H1 (cell line): ENCODE results near the gene PPP1R27. TPM values are rescaled to one million over a fixed set of nuclear protein-coding genes. Genes with fewer than 3 reads are reported as not detected.

Source experiments
- CTCF ChIA-PET: fragments of 300-600 bp; sonication (Branson Sonifier 250); formaldehyde crosslinking; loops from one replicate; lab custom pipeline; 2021; ENCODE audit not compliant: partially characterized antibody; lab: Charles Lee
- POLR2A ChIA-PET: fragments of 300-600 bp; sonication (Branson Sonifier 250); formaldehyde crosslinking; loops from one replicate; lab custom pipeline; 2021; ENCODE audit warnings: inconsistent platforms; ENCODE audit not compliant: partially characterized antibody; lab: Charles Lee
- DNase-seq, 2 experiments: peaks; one replicate each; pipeline versions ENCODE4 v3.0.0 to v3.0.0-alpha.2; 2010 to 2022; ENCODE audit warnings: low spot score in 2 of 2, low read depth in 1 of 2, mixed read lengths in 1 of 2
- FAIRE-seq: peaks from 2 replicates; lab custom pipeline; 2011; peaks lifted over from hg19 to GRCh38; lab: Jason Lieb, UNC
- H2AFZ ChIP-seq: 2 replicates; pipeline ENCODE4 v1.8.1; 2012; ENCODE audit warnings: low read length, inconsistent platforms
- H2AK5ac ChIP-seq: 2 replicates; pipeline ENCODE4 v1.6.1; 2013; ENCODE audit warnings: low read depth, low read length
- H2BK120ac ChIP-seq: replicated peaks from 2 replicates; pipeline ENCODE3; 2013; ENCODE audit warnings: low read depth, low read length, inconsistent platforms
- H2BK12ac ChIP-seq: 2 replicates; pipeline ENCODE4 v1.6.1; 2013; ENCODE audit warnings: low read depth, low read length
- H2BK15ac ChIP-seq: 2 replicates; pipeline ENCODE4 v1.6.1; 2013; ENCODE audit warnings: low read length
- H2BK20ac ChIP-seq: 2 replicates; pipeline ENCODE4 v1.6.1; 2013; ENCODE audit warnings: low read length
- H2BK5ac ChIP-seq: 2 replicates; pipeline ENCODE4 v1.6.1; 2013; ENCODE audit warnings: low read depth, low read length
- H3K14ac ChIP-seq: 2 replicates; pipeline ENCODE4 v1.6.1; 2013; ENCODE audit warnings: inconsistent platforms; ENCODE audit not compliant: insufficient read length
- H3K18ac ChIP-seq: 2 replicates; pipeline ENCODE4 v1.6.1; 2013; ENCODE audit warnings: low read length; ENCODE audit errors: extremely low read depth
- H3K23ac ChIP-seq: 2 replicates; pipeline ENCODE4 v1.6.1; 2013; ENCODE audit warnings: inconsistent platforms; ENCODE audit not compliant: insufficient read length
- H3K23me2 ChIP-seq: 2 replicates; pipeline ENCODE4 v1.6.1; 2013; ENCODE audit warnings: low read depth, low read length
- H3K27ac ChIP-seq: 2 replicates; pipeline ENCODE4 v1.6.1; 2011; ENCODE audit warnings: low read depth, low read length, inconsistent platforms
- H3K27me3 ChIP-seq, 4 experiments: replicated peaks in 1 of 4; 1 replicate in 1 of 4; 2 replicates in 3 of 4; pipeline versions ENCODE4 v1.6.1 to v1.8.1; 2011 to 2013; ENCODE audit warnings: low read length in 3 of 4, mild to moderate bottlenecking in 3 of 4, inconsistent platforms in 2 of 4, mixed read lengths in 2 of 4, moderate library complexity in 1 of 4; ENCODE audit not compliant: control insufficient read depth in 3 of 4, insufficient read depth in 3 of 4; ENCODE audit errors: extremely low read depth in 1 of 4
- H3K36me3 ChIP-seq, 4 experiments: 2 replicates each; pipeline versions ENCODE4 v1.6.1 to v1.8.1; 2011 to 2013; ENCODE audit warnings: mild to moderate bottlenecking in 4 of 4, low read length in 3 of 4, moderate library complexity in 2 of 4, control low read depth in 1 of 4, inconsistent platforms in 1 of 4; ENCODE audit not compliant: insufficient read depth in 4 of 4, control insufficient read depth in 2 of 4
- H3K4ac ChIP-seq: replicated peaks from 2 replicates; pipeline ENCODE3; 2013; ENCODE audit warnings: low read length, low read depth, mixed read lengths, inconsistent platforms; ENCODE audit not compliant: insufficient read length
- H3K4me1 ChIP-seq, 4 experiments: replicated peaks in 1 of 4; 1 replicate in 1 of 4; 2 replicates in 3 of 4; pipeline versions ENCODE4 v1.6.1 to v1.8.1; 2011 to 2013; ENCODE audit warnings: low read length in 3 of 4, inconsistent platforms in 2 of 4, mixed read lengths in 1 of 4; ENCODE audit not compliant: insufficient read depth in 4 of 4, control insufficient read depth in 3 of 4
- H3K4me2 ChIP-seq, 2 experiments: 2 replicates each; pipeline versions ENCODE4 v1.6.1 to v1.8.1; 2011 to 2013; ENCODE audit warnings: low read depth in 2 of 2, low read length in 2 of 2, control low read depth in 1 of 2, inconsistent platforms in 1 of 2, mild to moderate bottlenecking in 1 of 2; ENCODE audit not compliant: insufficient read depth in 1 of 2
- H3K4me3 ChIP-seq, 4 experiments: fragments of 200-600, 300-600 bp in 1 of 4; sonication (generic), shearing (Covaris generic), sonication (Bioruptor Twin) in 1 of 4; 2 replicates each; pipeline versions ENCODE4 v1.5.1 to v1.8.1; 2011 to 2016; ENCODE audit warnings: low read length in 4 of 4, low read depth in 3 of 4, control low read depth in 2 of 4, inconsistent platforms in 2 of 4, mild to moderate bottlenecking in 2 of 4, mixed read lengths in 1 of 4, moderate library complexity in 1 of 4; ENCODE audit not compliant: insufficient read depth in 2 of 4; ENCODE audit errors: extremely low read depth in 1 of 4
- H3K56ac ChIP-seq: replicated peaks from 2 replicates; pipeline ENCODE3; 2013; ENCODE audit warnings: low read depth, mild to moderate bottlenecking, mixed read lengths, low read length, inconsistent platforms; ENCODE audit not compliant: insufficient read length
- H3K79me1 ChIP-seq: 2 replicates; pipeline ENCODE4 v1.6.1; 2013; ENCODE audit warnings: low read depth, low read length, control low read depth
- H3K79me2 ChIP-seq, 2 experiments: 2 replicates each; pipeline versions ENCODE4 v1.6.1 to v1.8.1; 2012 to 2013; ENCODE audit warnings: low read length in 2 of 2, mild to moderate bottlenecking in 2 of 2, inconsistent platforms in 1 of 2; ENCODE audit not compliant: insufficient read depth in 2 of 2, control insufficient read depth in 1 of 2
- H3K9ac ChIP-seq, 4 experiments: replicated peaks in 1 of 4; 1 replicate in 1 of 4; 2 replicates in 3 of 4; pipeline versions ENCODE4 v1.6.1 to v1.8.1; 2011 to 2013; ENCODE audit warnings: low read depth in 3 of 4, low read length in 3 of 4, control low read depth in 2 of 4, mild to moderate bottlenecking in 2 of 4, moderate library complexity in 2 of 4, inconsistent platforms in 1 of 4; ENCODE audit errors: extremely low read depth in 1 of 4
- H3K9me3 ChIP-seq, 2 experiments: 2 replicates each; pipeline versions ENCODE4 v1.6.1 to v1.8.1; 2012 to 2013; ENCODE audit warnings: mild to moderate bottlenecking in 2 of 2, moderate library complexity in 2 of 2, control low read depth in 1 of 2, inconsistent platforms in 1 of 2, low read depth in 1 of 2, low read length in 1 of 2, mixed read lengths in 1 of 2; ENCODE audit not compliant: insufficient read depth in 2 of 2
- H4K20me1 ChIP-seq, 2 experiments: replicated peaks in 1 of 2; 2 replicates each; pipeline versions ENCODE3 to v1.8.1; 2011 to 2013; ENCODE audit warnings: inconsistent platforms in 2 of 2, low read length in 2 of 2, mild to moderate bottlenecking in 1 of 2; ENCODE audit not compliant: insufficient read depth in 2 of 2, control insufficient read depth in 1 of 2
- H4K5ac ChIP-seq: 2 replicates; pipeline ENCODE4 v1.6.1; 2013; ENCODE audit warnings: low read length, low read depth, mixed read lengths, inconsistent platforms; ENCODE audit not compliant: insufficient read length
- H4K8ac ChIP-seq: 2 replicates; pipeline ENCODE4 v1.8.0; 2013; ENCODE audit warnings: mild to moderate bottlenecking, moderate library complexity, low read length, inconsistent platforms; ENCODE audit not compliant: insufficient read depth; ENCODE audit errors: extremely low read depth
- H4K91ac ChIP-seq: replicated peaks from 2 replicates; pipeline ENCODE3; 2013; ENCODE audit warnings: low read length, mixed read lengths, inconsistent platforms; ENCODE audit not compliant: insufficient read length
- CBX5 ChIP-seq: fragments of 300-800, 300-1000 bp; sonication (generic); IDR thresholded peaks from 2 replicates; pipeline ENCODE4 v1.7.1; 2016; ENCODE audit warnings: antibody characterized with exemption, low read length, low read depth
- CREB1 ChIP-seq: IDR thresholded peaks from 2 replicates; pipeline ENCODE4 v1.6.1; 2012; ENCODE audit warnings: inconsistent platforms
- MAX ChIP-seq: IDR thresholded peaks from 2 replicates; pipeline ENCODE4 v1.6.1; 2012; ENCODE audit warnings: inconsistent platforms
- TAF1 ChIP-seq: IDR thresholded peaks from 2 replicates; pipeline ENCODE4 v1.6.1; 2011; ENCODE audit warnings: mild to moderate bottlenecking, low read depth, low read length
- WGBS, 2 experiments: shearing (Covaris generic) in 1 of 2; methylation state at CpG; one replicate each; pipeline versions ENCODE4 v1.1.6 to v1.1.7; 2013 to 2015; ENCODE audit warnings: low lambda C conversion rate in 2 of 2, mixed read lengths in 2 of 2, inconsistent platforms in 1 of 2, low coverage in 1 of 2, missing lambda C conversion rate in 1 of 2; ENCODE audit not compliant: insufficient replicate concordance in 2 of 2, insufficient coverage in 1 of 2, insufficient read length in 1 of 2; ENCODE audit errors: extremely low coverage in 1 of 2, missing lambda C conversion rate in 1 of 2; 5-methylcytosine and 5-hydroxymethylcytosine counted together
- polyA plus RNA-seq, 7 experiments: library from polyadenylated mRNA; depleted of rRNA in 3 of 7; stranded (reverse) in 5 of 7; unstranded in 2 of 7; fragments of >200 nt in 5 of 7; fragments of 200-250 nt in 2 of 7; gene quantifications; 1 replicate in 5 of 7; 2 replicates in 1 of 7; 4 replicates in 1 of 7; pipeline versions ENCODE4 v1.2.1 to v1.2.3, GENCODE V29; 2011 to 2013; ENCODE audit warnings: missing spikeins in 2 of 7, mixed read lengths in 2 of 7
- total RNA-seq: library from RNA; stranded (reverse); fragmentation: NEBNext Ultra II Directional; extraction: Animal tissue kit (Norgen Biotek cat#: 25700); gene quantifications from 2 replicates; pipeline ENCODE4 v1.2.1, GENCODE V29; 2021

Gene PPP1R27
- total and polyA plus RNA-seq, 2 of the 8 experiments (the other 6 are each of a cell fraction or from before 2014, with no cell fraction given), result 0.27 TPM; not detected in 1

- POLR2A ChIA-PET, result interaction anchor here (0.8 to 1.7 kb wide), 5 partner anchors 10 to 33 kb away, joined by 3 to 6 read pairs (median 3); no protein-coding TSS in a partner anchor
Observed at GRCh38 chr17:81839301-81839700, 4.5 kb upstream of the PPP1R27 start.

More at GRCh38 chr17:81839301-81839700, 4.5 kb upstream of the PPP1R27 start:
- DNase-seq (no peak), FAIRE-seq (no peak)
- Histone ChIP-seq H3K4ac (no peak overlapping the region), H3K9me3 (no peaks in the 10 kb centered on the region), H2AFZ (no peak overlapping the region), H3K23ac (no peak overlapping the region), H2BK120ac (no peak overlapping the region), H3K27ac (no peak overlapping the region), H4K8ac (no peak overlapping the region), H2AK5ac (no peak overlapping the region), H2BK20ac (no peak overlapping the region), H3K4me1 (peaks cover 0 to 6% (median 3%) of the 10 kb centered on the region in 4 experiments; a peak in 5 of 7 replicates), H3K14ac (no peak overlapping the region), H3K23me2 (no peaks in the 10 kb centered on the region), H4K20me1 (peaks cover 0 to 1% of the 10 kb centered on the region in 2 experiments), H4K91ac (no peak overlapping the region), H3K36me3 (peaks cover 0 to 13% (median 10%) of the 10 kb centered on the region in 4 experiments; a peak in 5 of 8 replicates), H2BK15ac (no peak overlapping the region), H3K79me1 (peaks cover 3% of the 10 kb centered on the region; the same call in 1 of the 2 replicates), H2BK5ac (no peak overlapping the region), H3K18ac (no peak overlapping the region), H2BK12ac (no peak overlapping the region), H3K9ac (no peak overlapping the region), H3K56ac (no peak overlapping the region), H3K79me2 (no peaks in the 10 kb centered on the region), H4K5ac (no peak overlapping the region), H3K27me3 (no peaks in the 10 kb centered on the region), H3K4me3 (no peak overlapping the region), H3K4me2 (no peak overlapping the region)
- CTCF ChIA-PET, result interaction anchor here (0.6 to 2.4 kb wide), 5 partner anchors 30 to 476 kb away, joined by 3 to 11 read pairs (median 4); no protein-coding TSS in a partner anchor
- 94% methylated on average over 15 of the region's 15 CpGs; no CpG with 5 or more reads in 1 of the 2 experiments for WGBS, 2 experiments
- TF ChIP-seq CBX5 (no peak), MAX (no peak), TAF1 (no peak), CREB1 (no peak)
